GM21717 (cell line): ENCODE data around the gene ARG1.

ENCODE experiments used
- ATAC-seq: cut with Tn5 transposase; IDR thresholded peaks from one replicate; pipeline ENCODE4 v1.9.1; 2021; ENCODE audit warnings: mild to moderate bottlenecking, moderate library complexity; ENCODE audit not compliant: unreplicated experiment

ARG1 gene

DNA sequence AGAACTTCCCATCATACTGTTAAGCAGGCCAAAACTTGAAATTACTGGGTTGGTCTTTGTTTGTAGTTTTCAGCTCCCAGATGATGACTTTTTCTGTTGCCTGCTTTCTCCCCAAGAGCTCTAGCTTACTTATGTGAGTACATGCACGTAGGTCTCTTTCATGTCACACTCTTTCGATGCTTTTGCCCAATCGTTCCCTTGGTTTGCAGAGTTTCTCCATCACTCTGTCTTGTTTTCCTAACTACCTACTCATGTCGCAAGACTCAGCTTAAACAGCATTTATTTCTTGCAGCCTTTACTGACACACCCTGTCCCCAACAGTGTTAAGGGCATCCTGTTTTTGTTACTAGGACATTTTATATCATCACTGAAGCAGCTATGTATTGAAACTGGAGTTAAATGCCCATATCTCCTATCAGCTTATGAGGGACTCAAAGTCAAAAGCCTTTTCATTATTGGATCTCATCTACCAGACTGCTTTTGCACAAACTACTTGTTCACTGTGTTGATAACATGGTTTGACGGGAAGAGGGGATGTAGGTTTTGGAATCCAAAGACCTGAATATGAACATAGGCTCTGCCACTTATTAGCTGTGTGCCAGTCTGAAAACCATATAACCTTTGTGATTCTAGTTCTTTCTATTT is 2.9 kb downstream of the ARG1 start:
- no peak for ATAC-seq

DNA sequence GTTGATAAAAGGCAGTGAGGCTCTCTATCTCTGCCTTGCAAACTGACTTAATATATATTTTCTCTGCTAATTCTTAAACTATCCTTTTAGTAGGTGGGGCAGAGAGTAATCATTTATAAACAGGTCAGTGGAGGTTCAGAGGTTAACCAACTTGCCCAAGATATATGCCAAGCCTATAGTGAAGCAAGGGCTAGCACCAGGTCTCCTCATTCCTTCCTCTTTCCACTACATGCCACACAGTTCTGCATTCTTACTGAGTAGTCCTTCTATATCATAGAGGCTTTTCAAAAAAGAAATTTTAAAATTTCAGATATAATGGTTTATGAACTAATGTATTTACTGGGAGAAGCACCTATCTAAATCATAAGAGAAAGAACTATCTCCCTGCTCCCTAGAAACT is 8.5 kb downstream of the ARG1 start:
- ATAC-seq: no peak

GRCh38 chr6:131586543-131586942 is 13.5 kb downstream of the ARG1 start:
- ATAC-seq: no peak

DNA sequence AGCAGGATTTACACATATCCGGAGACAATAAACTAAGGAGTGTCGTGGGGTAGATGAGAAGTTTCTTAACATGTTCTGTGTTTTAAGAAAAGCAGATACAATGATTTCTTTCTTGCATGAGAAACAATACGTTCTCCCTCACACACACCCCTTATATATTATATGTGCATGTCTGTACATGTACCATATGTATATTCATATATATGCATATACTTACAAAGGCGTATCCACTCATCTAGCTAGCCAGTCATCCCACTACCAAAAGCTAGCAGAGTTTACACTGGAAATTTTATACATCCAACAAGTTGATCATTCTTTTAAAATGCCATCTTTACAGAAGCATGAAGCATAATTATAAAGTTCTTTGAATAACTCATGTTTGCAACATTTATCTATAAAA is 14.9 kb downstream of the ARG1 start:
- no peak for ATAC-seq

DNA sequence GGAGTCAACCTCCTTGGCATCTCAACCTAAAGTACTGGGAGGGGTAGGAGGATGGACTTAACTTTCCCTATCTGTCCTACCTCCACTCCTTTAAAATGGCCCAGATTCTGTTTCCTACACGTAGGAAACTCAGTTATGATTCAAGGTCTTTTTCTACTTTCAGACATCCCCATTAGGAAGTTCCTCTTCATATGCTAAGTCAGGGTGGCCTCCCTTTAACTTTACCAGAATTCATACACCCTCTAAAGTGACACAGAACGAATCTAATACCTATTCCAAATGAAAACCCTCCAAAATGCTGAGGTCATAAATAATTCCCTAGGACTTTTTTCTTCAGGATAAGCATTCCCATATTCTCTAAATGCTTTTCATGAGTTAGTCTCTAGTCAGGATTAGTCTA is 15.6 kb downstream of the ARG1 start:
- no peak for ATAC-seq

DNA sequence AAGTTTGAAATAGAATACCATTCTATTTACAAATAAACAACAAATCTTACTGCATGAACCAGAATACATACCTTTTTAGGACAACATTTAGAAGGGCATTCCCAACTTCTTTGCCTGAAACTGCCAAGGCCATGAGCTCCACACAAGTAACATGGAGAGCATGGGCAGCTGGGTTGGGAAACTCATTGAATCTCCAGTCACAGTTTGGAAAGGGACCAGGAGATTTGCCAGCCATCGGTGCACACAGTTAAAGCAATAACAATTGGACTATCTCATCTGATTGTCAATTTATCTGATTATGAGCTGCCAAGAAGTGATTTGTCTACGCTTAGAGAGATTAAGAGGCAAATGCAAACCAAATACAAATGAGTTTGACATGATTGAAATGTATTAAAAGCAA is 19.9 kb downstream of the ARG1 start:
- ATAC-seq: no peak

DNA sequence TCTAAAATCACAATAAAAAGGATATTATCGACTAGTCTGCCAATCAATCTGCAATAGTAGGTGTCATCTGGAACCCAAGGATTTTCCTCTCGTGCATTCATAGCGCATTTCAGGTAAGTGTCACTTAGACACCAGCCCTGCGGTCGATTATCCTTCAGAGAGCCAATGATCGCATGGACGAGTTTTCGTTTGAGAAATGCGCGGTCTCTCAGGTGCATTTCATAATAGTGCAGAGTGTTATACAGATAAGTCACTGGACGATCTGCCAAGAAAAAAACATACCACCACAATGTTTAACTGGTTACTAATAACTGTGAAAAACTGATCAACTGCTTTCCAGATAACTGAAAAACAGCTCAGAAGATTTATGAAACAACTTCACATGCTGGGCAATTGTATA is 21.0 kb downstream of the ARG1 start:
- no peak for ATAC-seq

DNA sequence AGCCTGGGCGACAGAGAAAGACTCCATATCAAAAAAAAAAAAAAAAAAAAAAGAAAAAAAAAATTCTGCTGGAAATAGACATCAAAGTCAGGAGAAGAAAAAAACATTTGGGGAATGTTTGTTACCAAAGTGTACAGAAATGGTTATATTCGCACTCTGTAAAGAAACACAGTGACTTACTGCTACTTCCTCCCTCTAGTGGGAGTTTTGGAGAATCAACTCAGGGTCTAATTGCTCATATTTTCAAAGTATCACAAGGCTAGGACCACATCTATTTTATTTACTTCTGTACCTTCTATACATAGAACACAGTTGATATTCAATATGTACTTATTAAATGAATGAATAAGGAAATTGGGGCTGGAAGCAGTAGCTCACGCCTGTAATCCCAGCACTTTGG is 24.4 kb downstream of the ARG1 start:
- no peak for ATAC-seq

DNA sequence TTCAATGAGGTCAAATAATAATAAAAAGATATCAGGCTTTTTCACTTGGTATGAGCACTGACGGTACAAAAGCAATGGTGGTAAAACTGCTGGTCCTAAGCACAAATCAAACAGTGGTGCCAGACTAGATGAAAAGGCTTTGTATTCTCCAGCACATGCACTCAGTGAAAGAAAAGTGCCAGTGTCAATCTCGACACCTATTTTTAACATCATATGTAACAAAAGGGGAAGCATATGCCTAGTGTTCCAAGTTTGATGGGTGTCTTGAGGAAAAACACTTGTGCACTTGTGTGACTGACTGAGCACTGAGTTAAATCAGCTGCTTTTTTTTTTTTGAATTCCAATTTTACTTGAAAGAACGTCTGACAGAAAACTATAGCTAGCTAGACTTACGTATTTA is 27.7 kb downstream of the ARG1 start:
- no peak for ATAC-seq

DNA sequence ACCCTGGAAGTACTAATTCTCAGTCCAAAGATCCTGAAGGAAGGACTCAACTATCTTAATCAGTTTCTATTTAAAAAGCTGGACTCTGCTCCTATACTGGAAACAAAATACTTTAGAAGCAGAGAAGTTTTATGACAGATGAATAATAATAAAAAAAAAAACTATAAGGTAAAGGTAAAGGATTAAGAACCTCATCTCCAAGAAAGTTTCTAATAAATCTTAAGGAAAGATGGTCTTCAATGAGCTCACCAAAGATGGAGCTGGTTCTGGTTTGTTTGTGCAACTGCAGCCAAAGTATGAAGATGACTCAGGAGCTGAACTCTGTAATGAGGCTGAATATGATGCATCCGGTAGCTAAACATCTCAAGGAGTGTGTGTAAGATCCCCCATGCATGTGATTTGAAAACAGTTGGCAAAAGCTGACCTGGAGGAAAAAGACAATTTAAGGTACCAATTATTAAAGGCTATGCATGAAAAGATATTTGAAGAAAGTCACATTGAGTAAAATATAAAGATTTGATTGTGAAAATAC is 29.8 kb downstream of the ARG1 start:
- no peak for ATAC-seq

DNA sequence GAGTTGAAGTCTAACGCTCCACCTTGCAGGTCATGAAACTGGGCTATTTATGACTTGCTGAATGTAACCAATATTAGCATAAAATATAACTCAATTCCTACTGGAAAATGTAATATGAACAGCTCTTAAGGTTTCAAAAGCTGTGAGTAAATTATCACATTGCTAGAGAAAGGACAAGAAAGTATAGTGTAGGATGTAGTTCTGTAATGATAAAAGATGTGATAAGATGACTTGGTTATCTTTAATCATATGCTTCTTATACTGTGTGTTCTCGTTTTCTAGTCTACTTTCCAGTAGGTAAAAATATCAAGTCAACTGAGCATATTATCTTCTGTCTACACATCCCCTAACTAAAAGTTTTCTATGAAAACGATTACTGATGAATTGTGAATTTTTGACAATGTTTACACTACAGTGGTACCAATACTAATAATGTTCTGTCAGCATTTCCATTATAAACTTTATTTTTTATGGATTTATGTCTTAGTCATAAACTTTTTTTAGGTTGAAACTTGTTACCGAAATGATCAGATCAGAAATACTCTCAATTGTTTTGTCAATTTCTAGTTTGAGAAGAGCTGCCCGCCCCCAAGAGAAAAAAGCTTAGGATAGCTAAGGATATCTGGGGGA is 40.4 kb downstream of the ARG1 start:
- ATAC-seq: no peak

- no peak for ATAC-seq
Measured at GRCh38 chr6:131615275-131615674, 42.2 kb downstream of the ARG1 start.

DNA sequence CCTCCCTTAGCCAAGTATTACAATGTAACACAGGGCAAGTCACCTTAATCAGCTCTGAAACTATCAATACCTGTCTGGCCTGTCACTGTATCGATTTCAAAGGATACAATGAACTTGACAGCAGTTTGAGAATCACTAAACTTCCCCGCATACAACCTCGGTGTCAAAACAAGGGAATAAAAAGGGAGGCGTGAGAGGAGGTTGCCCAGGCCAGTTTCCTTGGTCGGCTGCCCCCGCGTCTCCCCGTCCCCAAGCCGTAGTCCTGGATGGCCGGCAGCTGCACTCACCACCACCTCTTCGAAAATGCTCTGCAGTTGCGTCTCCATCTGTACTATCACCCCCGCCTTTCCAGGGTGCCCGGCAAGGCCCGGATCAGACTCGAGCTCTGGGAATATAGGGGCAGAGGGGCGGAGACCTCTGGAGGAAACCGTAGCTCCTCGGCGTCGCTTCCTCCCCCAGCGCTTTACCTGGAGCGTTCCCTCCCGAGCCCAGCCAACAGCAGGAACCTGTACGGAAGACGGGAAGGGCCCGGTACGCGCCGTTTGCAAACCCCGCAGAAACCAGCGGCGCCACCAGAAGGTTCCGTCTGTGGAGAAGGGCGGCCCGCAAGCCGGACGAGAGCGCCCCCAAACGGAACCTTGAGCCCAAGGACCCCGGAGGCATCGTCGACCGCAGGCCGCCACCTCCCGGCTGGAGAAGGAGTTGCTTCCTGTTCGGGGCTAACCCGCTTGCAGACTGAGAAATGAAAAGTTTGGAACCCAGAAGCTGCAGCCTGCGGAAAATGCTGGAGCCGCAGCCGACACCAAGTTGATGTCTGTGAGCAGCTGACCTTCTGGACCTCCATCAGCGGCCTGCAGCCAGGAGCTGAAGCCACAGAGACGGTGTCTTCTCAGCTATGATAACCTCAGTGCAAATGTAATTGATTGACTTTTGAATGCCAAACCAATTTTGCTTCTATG is 55.0 kb downstream of the ARG1 start, which contains the start of gene MED23:
TSS of gene MED23 (minus strand) at position 519 of the 959 bp plus-strand sequence. CDS start at position 326, 193 bp downstream.
- peak; percentile 98 for ATAC-seq

DNA sequence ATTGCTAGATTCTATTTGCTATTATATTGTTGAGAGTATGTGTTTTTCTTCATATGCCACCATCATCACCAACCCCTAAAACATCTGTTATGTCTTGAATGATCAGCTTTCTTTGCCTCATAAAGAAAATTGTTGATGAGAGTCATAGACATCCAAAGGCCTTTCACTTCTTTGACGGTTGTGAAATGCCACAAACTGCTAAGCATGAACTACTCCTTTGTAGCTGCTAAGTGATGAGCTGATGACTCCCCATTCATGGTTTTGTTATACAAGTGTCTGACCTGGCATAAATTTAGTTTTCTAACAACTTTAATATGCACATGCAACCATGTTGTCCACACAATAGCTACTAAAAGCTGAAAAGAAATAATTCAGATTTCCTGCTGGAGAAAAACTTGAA is 55.7 kb downstream of the ARG1 start:
- ATAC-seq: no peak

GRCh38 chr6:131629651-131630050 is 56.6 kb downstream of the ARG1 start:
- no peak for ATAC-seq

DNA sequence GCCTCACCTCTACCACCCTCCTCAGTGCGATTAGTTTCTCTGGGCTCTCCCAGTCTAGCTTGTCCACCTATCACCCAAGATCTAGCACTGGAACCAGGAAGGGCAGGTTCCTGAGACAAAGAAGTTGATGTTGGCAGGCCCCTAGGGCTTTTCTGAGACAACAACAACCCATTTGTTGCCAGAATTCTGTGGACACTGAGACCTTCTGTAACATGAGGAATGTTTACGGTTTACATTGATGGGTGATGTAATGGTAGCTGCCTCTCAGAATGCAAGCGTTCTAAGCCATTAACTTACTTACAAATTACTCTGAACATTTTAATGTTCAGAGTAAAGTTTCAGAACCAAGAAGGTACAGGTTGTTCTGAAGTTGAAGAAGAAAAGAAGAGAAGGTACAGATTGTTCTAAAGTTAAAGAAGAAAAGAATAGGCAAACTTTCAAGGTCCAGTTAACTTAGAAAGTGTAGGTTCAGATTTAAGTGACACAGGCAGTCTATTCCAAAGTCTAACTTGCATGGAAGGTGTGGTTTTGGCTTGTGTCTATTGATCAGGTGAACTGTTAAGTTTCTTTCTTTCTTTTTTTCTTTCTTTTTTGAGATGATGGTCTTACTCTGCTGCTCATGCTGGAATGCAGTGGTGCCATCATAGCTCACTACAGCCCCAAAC is 58.7 kb downstream of the ARG1 start:
- ATAC-seq: no peak
